IMR-90 (cell line): ENCODE data around the gene PHACTR3. TPM values are rescaled to one million over a fixed set of nuclear protein-coding genes. Genes with fewer than 3 reads are reported as not detected.

Experiments used
- ATAC-seq: fragments of 200-7000 bp; cut with Tn5 transposase; 2 replicates; pipeline ENCODE4 v1.9.1; 2020; ENCODE audit warnings: low read depth, mild to moderate bottlenecking, moderate library complexity
- BruUV-seq: library from RNA; stranded (reverse); fragments of 400-500 nt; replicated peaks from 2 replicates; lab custom pipeline; 2021; lab: Mats Ljungman, UMichigan
- CTCF ChIA-PET: fragments of 300-600 bp; formaldehyde crosslinking; extraction: SDS; loops from one replicate; lab custom pipeline; 2021; ENCODE audit warnings: antibody characterized with exemption; lab: Yijun Ruan, JAX
- POLR2A ChIA-PET: fragments of 300-600 bp; sonication (Branson Sonifier 250); formaldehyde crosslinking; loops from one replicate; lab custom pipeline; 2022; ENCODE audit warnings: antibody characterized with exemption; ENCODE audit not compliant: unreplicated experiment; lab: Charles Lee
- DNase-seq: peaks from one replicate; pipeline ENCODE4 v3.0.0; 2013
- H2AFZ ChIP-seq: replicated peaks from 2 replicates; pipeline ENCODE3; 2013; ENCODE audit warnings: low read length, mild to moderate bottlenecking; ENCODE audit not compliant: poor library complexity
- H2AK5ac ChIP-seq: 2 replicates; pipeline ENCODE4 v1.6.1; 2013; ENCODE audit warnings: low read depth, low read length, inconsistent platforms
- H2AK9ac ChIP-seq: replicated peaks from 2 replicates; pipeline ENCODE3; 2013; ENCODE audit warnings: mild to moderate bottlenecking, low read depth, low read length, moderate library complexity; ENCODE audit not compliant: poor library complexity
- H2BK120ac ChIP-seq: 2 replicates; pipeline ENCODE4 v1.6.1; 2013; ENCODE audit warnings: low read depth, low read length, inconsistent platforms
- H2BK15ac ChIP-seq: 3 replicates; pipeline ENCODE4 v1.6.1; 2013; ENCODE audit warnings: low read depth, low read length, inconsistent platforms
- H2BK20ac ChIP-seq: 2 replicates; pipeline ENCODE4 v1.6.1; 2013; ENCODE audit warnings: low read depth, mild to moderate bottlenecking, inconsistent platforms, low read length, moderate library complexity
- H2BK5ac ChIP-seq: 2 replicates; pipeline ENCODE4 v1.6.1; 2013; ENCODE audit warnings: mild to moderate bottlenecking, low read depth, low read length, inconsistent platforms; ENCODE audit not compliant: poor library complexity, severe bottlenecking
- H3K14ac ChIP-seq: replicated peaks from 2 replicates; pipeline ENCODE4 v1.6.1; 2013; ENCODE audit warnings: low read depth, low read length, inconsistent platforms
- H3K18ac ChIP-seq: 2 replicates; pipeline ENCODE4 v1.6.1; 2013; ENCODE audit warnings: low read depth, low read length, control low read depth
- H3K23ac ChIP-seq: 2 replicates; pipeline ENCODE4 v1.6.1; 2013; ENCODE audit warnings: low read depth, low read length, inconsistent platforms
- H3K27ac ChIP-seq: 2 replicates; pipeline ENCODE4 v1.5.1; 2013; ENCODE audit warnings: mild to moderate bottlenecking, control low read depth, low read length; ENCODE audit not compliant: insufficient read depth
- H3K27me3 ChIP-seq: 2 replicates; pipeline ENCODE4 v1.6.1; 2013; ENCODE audit warnings: low read length; ENCODE audit not compliant: control insufficient read depth, insufficient read depth
- H3K36me3 ChIP-seq: 2 replicates; pipeline ENCODE4 v1.6.1; 2013; ENCODE audit warnings: low read length, mixed read lengths; ENCODE audit not compliant: control insufficient read depth, insufficient read depth
- H3K4ac ChIP-seq: 2 replicates; pipeline ENCODE4 v1.6.1; 2013; ENCODE audit warnings: low read depth, low read length, inconsistent platforms
- H3K4me1 ChIP-seq: 2 replicates; pipeline ENCODE4 v1.6.1; 2013; ENCODE audit warnings: low read length, mixed read lengths; ENCODE audit not compliant: control insufficient read depth, insufficient read depth
- H3K4me2 ChIP-seq: 2 replicates; pipeline ENCODE4 v1.6.1; 2013; ENCODE audit warnings: low read depth, mild to moderate bottlenecking, control low read depth, low read length, moderate library complexity
- H3K4me3 ChIP-seq: 2 replicates; pipeline ENCODE4 v1.5.1; 2013; ENCODE audit warnings: low read depth, mild to moderate bottlenecking, control low read depth, low read length, moderate library complexity; ENCODE audit not compliant: insufficient read depth
- H3K56ac ChIP-seq: 2 replicates; pipeline ENCODE4 v1.6.1; 2013; ENCODE audit warnings: low read length, inconsistent platforms; ENCODE audit not compliant: insufficient read depth; ENCODE audit errors: extremely low read depth
- H3K79me1 ChIP-seq, 2 experiments: 2 replicates each; pipeline ENCODE4 v1.6.1; 2013; ENCODE audit warnings: low read length in 2 of 2, inconsistent platforms in 1 of 2, low read depth in 1 of 2
- H3K9ac ChIP-seq: 2 replicates; pipeline ENCODE4 v1.6.1; 2013; ENCODE audit warnings: low read depth, low read length, control low read depth
- H3K9me1 ChIP-seq: 2 replicates; pipeline ENCODE4 v1.6.1; 2013; ENCODE audit warnings: low read length, inconsistent platforms; ENCODE audit not compliant: insufficient read depth
- H3K9me3 ChIP-seq: 2 replicates; pipeline ENCODE4 v1.6.1; 2013; ENCODE audit warnings: low read length; ENCODE audit not compliant: control insufficient read depth, insufficient read depth
- H4K20me1 ChIP-seq: 2 replicates; pipeline ENCODE4 v1.6.1; 2013; ENCODE audit warnings: low read length, inconsistent platforms; ENCODE audit not compliant: insufficient read depth
- H4K5ac ChIP-seq: 2 replicates; pipeline ENCODE4 v1.6.1; 2013; ENCODE audit warnings: mild to moderate bottlenecking, low read depth, low read length, control low read depth
- H4K8ac ChIP-seq, 2 experiments: 2 replicates each; pipeline ENCODE4 v1.6.1; 2013; ENCODE audit warnings: low read depth in 2 of 2, low read length in 2 of 2, control low read depth in 1 of 2, inconsistent platforms in 1 of 2
- H4K91ac ChIP-seq: 2 replicates; pipeline ENCODE4 v1.6.1; 2013; ENCODE audit warnings: low read depth, low read length, inconsistent platforms; ENCODE audit not compliant: insufficient read depth
- BHLHE40 ChIP-seq: fragments of 150-350 bp; IDR thresholded peaks from 2 replicates; pipeline ENCODE4 v1.6.1; 2016; ENCODE audit warnings: mild to moderate bottlenecking, low read depth, low read length
- CEBPB ChIP-seq: IDR thresholded peaks from 2 replicates; pipeline ENCODE4 v1.6.1; 2012; ENCODE audit warnings: low read depth, low read length, improper control_type of control experiment
- CHD1 ChIP-seq: IDR thresholded peaks from 2 replicates; pipeline ENCODE4 v1.6.1; 2012; ENCODE audit warnings: low read depth, low read length, improper control_type of control experiment
- ELK1 ChIP-seq: fragments of 150-350 bp; IDR thresholded peaks from 2 replicates; pipeline ENCODE4 v1.6.1; 2016; ENCODE audit warnings: low read depth, mild to moderate bottlenecking, low read length, moderate library complexity, borderline replicate concordance
- FOS ChIP-seq: fragments of 150-350 bp; IDR thresholded peaks from 2 replicates; pipeline ENCODE4 v1.6.1; 2016; ENCODE audit warnings: low read depth, low read length
- MAFK ChIP-seq: IDR thresholded peaks from 2 replicates; pipeline ENCODE4 v1.6.1; 2012; ENCODE audit warnings: low read depth, low read length, improper control_type of control experiment
- MAZ ChIP-seq: IDR thresholded peaks from 2 replicates; pipeline ENCODE4 v1.6.1; 2012; ENCODE audit warnings: low read depth, mild to moderate bottlenecking, low read length, improper control_type of control experiment, moderate library complexity, borderline replicate concordance
- MXI1 ChIP-seq: IDR thresholded peaks from 2 replicates; pipeline ENCODE4 v1.6.1; 2012; ENCODE audit warnings: low read depth, mild to moderate bottlenecking, low read length, moderate library complexity, borderline replicate concordance
- NFE2L2 ChIP-seq: fragments of 150-350 bp; IDR thresholded peaks from 2 replicates; pipeline ENCODE4 v1.6.1; 2016; ENCODE audit warnings: low read depth, mild to moderate bottlenecking, low read length
- POLR2A ChIP-seq: IDR thresholded peaks from 2 replicates; pipeline ENCODE4 v1.6.1; 2012; ENCODE audit warnings: mild to moderate bottlenecking, low read depth, low read length
- RAD21 ChIP-seq: IDR thresholded peaks from 2 replicates; pipeline ENCODE4 v1.6.1; 2012; ENCODE audit warnings: low read length, improper control_type of control experiment
- RCOR1 ChIP-seq: IDR thresholded peaks from 2 replicates; pipeline ENCODE4 v1.6.1; 2012; ENCODE audit warnings: mild to moderate bottlenecking, low read length, improper control_type of control experiment; ENCODE audit not compliant: insufficient replicate concordance
- RFX5 ChIP-seq: IDR thresholded peaks from 2 replicates; pipeline ENCODE4 v1.8.0; 2012; ENCODE audit warnings: low read depth, mild to moderate bottlenecking, low read length, moderate library complexity
- SMC3 ChIP-seq: fragments of 150-350 bp; IDR thresholded peaks from 2 replicates; pipeline ENCODE4 v1.6.1; 2016; ENCODE audit warnings: low read depth, mild to moderate bottlenecking, antibody characterized with exemption, low read length, moderate library complexity
- USF2 ChIP-seq: fragments of 150-350 bp; IDR thresholded peaks from 2 replicates; pipeline ENCODE4 v1.6.1; 2017; ENCODE audit warnings: mild to moderate bottlenecking, antibody characterized with exemption, low read length, low read depth
- WGBS, 2 experiments: methylation state at CpG; one replicate each; pipeline versions ENCODE4 v1.1.5 to v1.1.7; 2013; ENCODE audit warnings: missing lambda C conversion rate in 2 of 2; ENCODE audit not compliant: insufficient read length in 1 of 2; ENCODE audit errors: extremely low coverage in 2 of 2; 5-methylcytosine and 5-hydroxymethylcytosine counted together
- dilution Hi-C: fragments of 300-500 bp; cut with HindIII; formaldehyde crosslinking; loops from one replicate; pipeline ENCODE4 v1.14.3; 2018; ENCODE audit warnings: low sequenced_read_pairs; ENCODE audit not compliant: unreplicated experiment
- in situ Hi-C: fragments of 300-500 bp; cut with MboI; formaldehyde crosslinking; loops from 3 replicates; pipeline ENCODE4 v1.14.3; 2019; ENCODE audit warnings: low sequenced_read_pairs, inconsistent platforms, mixed read lengths
- intact Hi-C: fragments of 100-400 bp; cut with micrococcal nuclease; formaldehyde crosslinking; loops from 2 replicates; pipeline ENCODE4 v1.10.0; 2022
- polyA plus RNA-seq, 3 experiments: library from polyadenylated mRNA; depleted of rRNA; stranded (reverse); fragments of >200 nt; gene quantifications; 2 replicates each; pipeline ENCODE4 v1.2.3, GENCODE V29; 2012; ENCODE audit warnings: low replicate concordance in 1 of 3
- total RNA-seq: library from RNA; depleted of rRNA; stranded (reverse); fragments of >200 nt; gene quantifications from 2 replicates; pipeline ENCODE4 v1.2.3, GENCODE V29; 2012

The PHACTR3 gene
- total and polyA plus RNA-seq, 2 of the 4 experiments (the other 2 are of a cell fraction): not detected

GRCh38 chr20:59571551-59572314, 32.6 kb upstream of the PHACTR3 start:
- Histone ChIP-seq H3K14ac (no peak overlapping the region), H4K20me1 (no peaks in the 10 kb centered on the region), H3K9ac (no peak overlapping the region), H2BK20ac (no peak overlapping the region), H2AK5ac (no peak overlapping the region), H3K79me1 (no peaks in the 10 kb centered on the region), H4K91ac (no peak overlapping the region), H2BK5ac (no peak overlapping the region), H3K4ac (no peak overlapping the region), H4K5ac (no peak overlapping the region), H2AFZ (peak overlapping the region; percentile 89), H3K9me3 (no peaks in the 10 kb centered on the region), H4K8ac (no peak overlapping the region), H3K4me3 (peak overlapping the region; percentile 20; the same call in 1 of the 2 replicates), H3K27ac (no peak overlapping the region), H3K9me1 (no peaks in the 10 kb centered on the region), H2BK120ac (no peak overlapping the region), H2BK15ac (no peak overlapping the region), H3K18ac (no peak overlapping the region), H3K27me3 (peaks cover 3% of the 10 kb centered on the region), H3K23ac (no peak overlapping the region), H3K36me3 (no peaks in the 10 kb centered on the region), H2AK9ac (peak overlapping the region; percentile 45), H3K4me1 (no peaks in the 10 kb centered on the region), H3K4me2 (peak overlapping the region; percentile 86), H3K56ac (no peak overlapping the region)
- ChIA-PET CTCF (interaction anchor here (0.6 to 1.5 kb wide), 5 partner anchors 9 to 629 kb away, joined by 3 to 7 read pairs (median 4); no protein-coding TSS in a partner anchor), POLR2A (no interaction called here)
- BruUV-seq: no TSS peak
- dilution Hi-C loops (no loop called here), intact Hi-C loops (loop anchor here (10.0 kb wide), 1 partner anchor 373 kb away; the partner anchor contains the start of genes FAM217B and PPP1R3D), in situ Hi-C loops (no loop called here)
- 2% methylated on average over 10 of the region's 28 CpGs; no CpG with 5 or more reads in 1 of the 2 experiments for WGBS, 2 experiments
- ATAC-seq: peak; percentile 98
- DNase-seq: peak; percentile 38
- TF ChIP-seq BHLHE40 (no peak), MAFK (no peak), CHD1 (no peak), CEBPB (no peak), POLR2A (no peak), ELK1 (no peak), USF2 (peak; percentile 47), FOS (no peak), RCOR1 (no peak), NFE2L2 (no peak), SMC3 (peak; percentile 26; the same call in 1 of the 2 replicates), MXI1 (no peak), RFX5 (no peak), RAD21 (peak; percentile 34), MAZ (no peak)
